ENCODE results near the gene RNASE9. TPM values are rescaled to one million over a fixed set of nuclear protein-coding genes. Genes with fewer than 3 reads are reported as not detected.

RNASE9 gene
- total and polyA plus RNA-seq, 2 of the 4 experiments (the other 2 are of a cell fraction): not detected

DNA sequence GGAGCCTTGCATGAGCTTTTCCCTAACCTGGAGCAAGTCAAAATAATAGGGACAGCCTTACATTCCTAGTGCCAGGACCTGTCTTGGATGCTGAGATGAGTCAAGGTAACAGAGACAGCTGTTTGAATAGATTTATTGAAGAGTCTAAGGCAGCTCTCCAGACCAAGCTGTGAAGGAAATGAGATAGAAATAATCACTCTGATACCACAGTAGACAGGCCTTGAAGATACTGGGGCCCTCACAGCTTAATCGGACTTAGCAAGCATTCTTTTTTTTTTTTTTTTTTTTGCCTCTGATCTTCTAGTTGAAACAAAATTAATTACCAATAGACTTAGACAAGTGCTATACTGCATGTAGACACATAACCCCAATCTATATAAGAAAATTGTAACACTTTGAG, 3.1 kb upstream of the RNASE9 start:
- BruUV-seq (replicated peaks): no TSS peak
- no peak overlapping the region for H4K8ac ChIP-seq (ENCODE audit: low read depth in 2 of 2, low read length in 2 of 2)
- no peaks in the 10 kb centered on the region for H4K20me1 ChIP-seq (ENCODE audit: insufficient read depth, low read length)
- dilution Hi-C loops (cut with HindIII; ENCODE audit: low sequenced_read_pairs, unreplicated experiment): no loop called here
- H3K27ac ChIP-seq (ENCODE audit: insufficient read depth, low read length): no peak overlapping the region
- no peak overlapping the region for H2BK120ac ChIP-seq (ENCODE audit: low read depth, low read length)
- no peak overlapping the region for H3K9ac ChIP-seq (ENCODE audit: low read depth, low read length)
- H2AK5ac ChIP-seq (ENCODE audit: low read depth, low read length): no peak overlapping the region
- in situ Hi-C loops (cut with MboI; ENCODE audit: low sequenced_read_pairs): no loop called here
- H4K5ac ChIP-seq (ENCODE audit: low read depth, low read length): no peak overlapping the region
- no peak overlapping the region for H3K18ac ChIP-seq (ENCODE audit: low read depth, low read length)
- ATAC-seq (ENCODE audit: low read depth): no peak
- no peak overlapping the region for H2AFZ ChIP-seq (replicated peaks; ENCODE audit: low read length, poor library complexity)
- H4K91ac ChIP-seq (ENCODE audit: insufficient read depth, low read depth, low read length): no peak overlapping the region
- WGBS, 2 experiments (ENCODE audit: extremely low coverage in 2 of 2, insufficient read length in 1 of 2): no CpG with 5 or more reads among the region's 1 CpG
- H3K36me3 ChIP-seq (ENCODE audit: control insufficient read depth, insufficient read depth, low read length): no peaks in the 10 kb centered on the region
- ChIA-PET POLR2A (ENCODE audit: unreplicated experiment) (no interaction called here), CTCF (no interaction called here)
- no peak overlapping the region for H3K4me3 ChIP-seq (ENCODE audit: insufficient read depth, low read depth, low read length)
- no peaks in the 10 kb centered on the region for H3K27me3 ChIP-seq (ENCODE audit: control insufficient read depth, insufficient read depth, low read length)
- TF ChIP-seq SMC3 (IDR thresholded peaks at IDR 0.05; ENCODE audit: low read depth, low read length): no peak
- H2BK20ac ChIP-seq (ENCODE audit: low read depth, low read length): no peak overlapping the region
- no peak overlapping the region for H2BK15ac ChIP-seq (ENCODE audit: low read depth, low read length)
- H3K79me1 ChIP-seq (ENCODE audit: low read depth in 1 of 2, low read length in 2 of 2): no peaks in the 10 kb centered on the region
- no peak overlapping the region for H3K4ac ChIP-seq (ENCODE audit: low read depth, low read length)
- intact Hi-C loops (cut with micrococcal nuclease): no loop called here
- H3K4me2 ChIP-seq (ENCODE audit: low read depth, low read length): no peak overlapping the region
- H2BK5ac ChIP-seq (ENCODE audit: low read depth, low read length, poor library complexity, severe bottlenecking): no peak overlapping the region
- H3K9me1 ChIP-seq (ENCODE audit: insufficient read depth, low read length): no peaks in the 10 kb centered on the region
- no peak overlapping the region for H3K56ac ChIP-seq (ENCODE audit: extremely low read depth, insufficient read depth, low read length)
- H3K14ac ChIP-seq (replicated peaks; ENCODE audit: low read depth, low read length): no peak overlapping the region
- no peaks in the 10 kb centered on the region for H3K9me3 ChIP-seq (ENCODE audit: control insufficient read depth, insufficient read depth, low read length)
- no peak for DNase-seq
- H3K4me1 ChIP-seq (ENCODE audit: control insufficient read depth, insufficient read depth, low read length): no peaks in the 10 kb centered on the region
- no peak overlapping the region for H3K23ac ChIP-seq (ENCODE audit: low read depth, low read length)
- H2AK9ac ChIP-seq (replicated peaks; ENCODE audit: low read depth, low read length, poor library complexity): no peak overlapping the region
